HG02870 (cell line): Measurements from ENCODE around the gene DNASE1L2.
A peak's percentile ranks its signal among the peaks of the same experiment; 100 is the strongest.
"Not testable (repeated sequence)": the region's sequence is repeated elsewhere in the genome, so short reads cannot be mapped to it uniquely, and the experiment has no call there.

Experiments
- ATAC-seq: cut with Tn5 transposase; IDR thresholded peaks from one replicate; pipeline ENCODE4 v1.9.1; 2021; ENCODE audit warnings: mild to moderate bottlenecking, moderate library complexity; ENCODE audit not compliant: unreplicated experiment

DNASE1L2 gene

GRCh38 chr16:2238150-2238837 is 2.0 kb downstream of the DNASE1L2 start:
- no peak for ATAC-seq

GRCh38 chr16:2238838-2239675 is 2.8 kb downstream of the DNASE1L2 start:
- no peak for ATAC-seq

GRCh38 chr16:2240331-2240730 is 4.1 kb downstream of the DNASE1L2 start:
- not testable (repeated sequence) for ATAC-seq

GRCh38 chr16:2242598-2242997 is 6.4 kb downstream of the DNASE1L2 start:
- no peak for ATAC-seq

- ATAC-seq, result no peak
Observed at GRCh38 chr16:2243031-2243528, 6.8 kb downstream of the DNASE1L2 start.

GRCh38 chr16:2243781-2244180 is 7.5 kb downstream of the DNASE1L2 start:
- ATAC-seq, result no peak

- no peak for ATAC-seq
Observed at GRCh38 chr16:2244301-2244700, 8.1 kb downstream of the DNASE1L2 start.

- ATAC-seq, result no peak
Observed at GRCh38 chr16:2244926-2245795, 8.9 kb downstream of the DNASE1L2 start.

- no peak for ATAC-seq
Observed at GRCh38 chr16:2246301-2246885, 10.1 kb downstream of the DNASE1L2 start.

- peak; percentile 5 for ATAC-seq
Observed at GRCh38 chr16:2250652-2251295, 14.5 kb downstream of the DNASE1L2 start.

GRCh38 chr16:2251296-2252111 is 15.3 kb downstream of the DNASE1L2 start, which contains the start of gene ECI1:
Gene ECI1, minus strand, starts transcription at chr16:2251587. Its CDS starts 21 bp downstream, at chr16:2251566.
- ATAC-seq, result peak; percentile 83

- ATAC-seq, result no peak
Observed at GRCh38 chr16:2252806-2253148, 16.5 kb downstream of the DNASE1L2 start.

- no peak for ATAC-seq
Observed at GRCh38 chr16:2253293-2253692, 17.0 kb downstream of the DNASE1L2 start.

- ATAC-seq, result no peak
Observed at GRCh38 chr16:2256531-2257140, 20.4 kb downstream of the DNASE1L2 start.

- ATAC-seq, result no peak
Observed at GRCh38 chr16:2257726-2258125, 21.5 kb downstream of the DNASE1L2 start.

- ATAC-seq, result not testable (repeated sequence)
Observed at GRCh38 chr16:2258530-2258929, 22.3 kb downstream of the DNASE1L2 start.

- ATAC-seq, result no peak
Observed at GRCh38 chr16:2260250-2260649, 24.0 kb downstream of the DNASE1L2 start.

- ATAC-seq, result not testable (repeated sequence)
Observed at GRCh38 chr16:2263026-2263425, 26.8 kb downstream of the DNASE1L2 start.

- not testable (repeated sequence) for ATAC-seq
Observed at GRCh38 chr16:2266887-2267286, 30.6 kb downstream of the DNASE1L2 start.
